Inflammatory macrophage (primary cell): ENCODE results near the gene CLCN3.
"Not testable (repeated sequence)": the region's sequence is repeated elsewhere in the genome, so short reads cannot be mapped to it uniquely, and the experiment has no call there.

Experiments used
- DNase-seq, 2 donors: peaks; one replicate each; pipeline ENCODE4 v3.0.0-alpha.2; 2020 to 2022

The CLCN3 gene

GRCh38 chr4:169618286-169618685 lies 2.1 kb upstream of the CLCN3 start:
- peak; percentile 19 to 31 for DNase-seq

DNA sequence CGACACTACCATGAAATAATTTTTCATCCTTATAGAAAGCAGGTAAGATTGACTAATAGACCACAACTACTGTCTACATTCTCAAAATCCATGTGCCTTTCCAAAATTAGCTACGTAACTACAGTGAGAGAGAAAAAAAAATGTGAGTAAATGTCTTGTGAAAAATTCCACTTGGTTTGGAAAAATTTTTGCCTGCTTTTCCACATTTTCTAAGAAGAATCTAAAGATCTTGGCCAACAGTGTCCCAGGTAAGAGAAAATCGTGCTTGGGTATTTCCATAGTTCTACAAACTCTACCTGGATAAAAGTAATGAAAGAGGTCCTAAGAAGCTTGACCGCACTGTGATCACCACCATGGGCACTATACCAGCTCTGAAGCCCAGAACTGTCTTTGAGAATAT lies 1.4 kb upstream of the CLCN3 start:
- DNase-seq, result no peak

- DNase-seq, result peak; percentile 33 to 48
Measured at GRCh38 chr4:169619518-169619957, 840 bp upstream of the CLCN3 start.

GRCh38 chr4:169620880-169621248 lies 486 bp downstream of the CLCN3 start:
- peak in 1 of 2 donors; percentile 24 for DNase-seq

GRCh38 chr4:169621731-169622492 lies 1.5 kb downstream of the CLCN3 start:
- peak; percentile 45 to 58 for DNase-seq

DNA sequence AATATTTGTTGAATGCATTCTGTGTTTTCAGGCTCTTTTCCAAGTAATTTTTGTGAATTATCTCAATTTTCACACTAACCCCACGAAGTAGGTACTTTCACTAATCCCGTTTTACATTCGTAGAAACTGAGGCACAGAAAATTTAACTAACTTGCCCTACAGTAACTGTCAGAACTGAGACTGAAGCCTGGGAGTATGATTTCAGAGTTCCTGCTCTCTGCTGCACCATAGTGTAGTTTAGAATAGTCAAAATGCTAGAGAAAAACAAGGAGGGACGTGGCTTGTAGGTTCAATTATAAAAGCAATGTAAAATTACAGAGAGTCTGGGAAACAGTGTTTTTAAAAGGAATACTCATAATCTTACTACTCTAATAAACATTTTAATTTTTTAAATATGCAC lies 2.2 kb downstream of the CLCN3 start:
- no peak for DNase-seq

DNA sequence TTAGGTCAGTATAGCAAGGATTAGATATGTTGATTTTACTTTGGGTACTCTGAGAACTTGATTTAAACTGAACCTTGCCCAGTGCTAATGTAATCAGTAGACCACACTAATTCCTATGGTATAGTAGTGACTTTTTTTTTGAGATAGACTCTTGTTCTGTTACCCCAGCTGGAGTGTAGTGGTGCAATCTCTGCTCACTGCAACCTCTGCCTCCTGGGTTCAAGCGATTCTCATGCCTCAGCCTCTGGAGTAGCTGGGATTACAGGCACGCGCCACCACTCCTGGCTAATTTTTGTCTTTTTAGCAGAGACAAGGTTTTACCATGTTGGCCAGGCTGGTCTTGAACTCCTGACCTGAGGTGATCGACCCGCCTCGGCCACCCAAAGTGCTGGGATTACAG lies 3.6 kb downstream of the CLCN3 start:
- DNase-seq, result not testable (repeated sequence)

DNA sequence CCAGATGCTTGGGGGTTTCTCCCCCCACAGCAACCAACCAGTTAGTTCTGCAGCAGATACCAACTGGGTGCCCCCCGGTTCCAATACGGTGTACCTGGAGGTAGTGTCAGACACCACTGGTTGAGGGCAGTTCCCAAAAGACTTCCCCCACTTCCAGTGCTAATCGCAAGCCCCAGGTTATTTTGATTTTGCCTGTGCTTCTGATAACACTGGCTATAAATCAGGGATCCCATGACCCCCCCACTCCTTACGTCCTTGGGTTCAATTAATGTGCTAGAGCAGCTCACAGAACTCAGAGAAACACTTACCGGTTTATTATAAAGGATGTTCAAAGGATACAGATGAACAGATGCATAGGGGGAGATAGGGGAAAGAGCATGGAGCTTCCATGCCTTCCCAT lies 5.5 kb downstream of the CLCN3 start:
- no peak for DNase-seq

- no peak for DNase-seq
Measured at GRCh38 chr4:169626331-169627282, 6.2 kb downstream of the CLCN3 start.

DNA sequence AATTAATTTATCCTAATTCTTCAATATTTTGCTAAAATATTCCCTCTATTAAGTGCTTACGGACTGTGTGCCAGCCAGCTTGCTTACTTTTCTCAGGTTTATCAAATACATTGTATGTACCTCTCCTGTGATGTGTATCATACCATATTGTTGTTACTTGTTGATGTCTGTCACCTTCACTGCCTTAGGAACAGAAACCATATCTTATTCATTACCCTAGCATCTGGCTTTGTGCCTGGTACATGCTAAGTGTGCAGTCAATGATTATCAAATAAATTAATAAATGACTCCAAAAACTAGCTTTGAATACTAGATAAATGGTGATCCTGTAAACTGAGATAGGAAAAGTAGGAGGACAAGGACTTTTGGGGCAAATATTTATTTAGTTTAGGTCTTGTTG lies 6.9 kb downstream of the CLCN3 start:
- no peak for DNase-seq

DNA sequence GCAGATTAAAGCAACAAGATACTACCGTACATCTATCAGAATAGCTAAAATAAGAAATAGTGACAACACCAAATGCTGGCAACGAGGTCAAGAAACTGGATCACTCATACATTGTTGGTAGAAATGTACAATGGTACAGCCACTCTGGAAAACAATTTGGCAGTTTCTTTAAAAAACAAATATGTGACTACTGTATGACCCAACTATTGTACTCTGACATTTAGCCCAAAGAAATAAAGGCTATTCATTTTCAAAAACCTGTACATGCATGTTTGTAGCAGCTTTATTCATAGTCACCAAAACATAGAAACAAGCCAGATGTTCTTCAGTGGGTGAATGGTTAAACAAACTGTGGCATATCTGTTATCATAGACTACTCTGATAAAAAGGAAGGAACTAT lies 8.2 kb downstream of the CLCN3 start:
- DNase-seq, result no peak

DNA sequence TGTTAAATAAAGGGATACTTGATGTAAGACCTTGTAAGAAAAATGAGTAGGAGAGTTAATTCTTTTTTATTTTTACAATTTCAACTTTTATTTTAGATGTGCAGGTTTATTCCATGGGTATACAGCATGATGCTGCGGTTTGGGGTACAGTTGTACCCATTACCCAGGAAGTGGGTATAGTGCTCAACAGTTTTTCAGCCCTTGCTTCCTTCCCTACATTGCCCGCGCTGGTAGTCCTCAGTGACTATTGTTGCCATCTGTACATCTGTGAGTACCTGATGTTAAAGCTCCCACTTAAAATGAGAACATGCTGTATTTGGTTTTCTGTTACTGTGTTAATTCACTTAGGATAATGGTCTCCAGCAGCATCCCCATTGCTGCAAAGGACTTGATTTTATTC lies 9.7 kb downstream of the CLCN3 start:
- DNase-seq, result no peak

DNA sequence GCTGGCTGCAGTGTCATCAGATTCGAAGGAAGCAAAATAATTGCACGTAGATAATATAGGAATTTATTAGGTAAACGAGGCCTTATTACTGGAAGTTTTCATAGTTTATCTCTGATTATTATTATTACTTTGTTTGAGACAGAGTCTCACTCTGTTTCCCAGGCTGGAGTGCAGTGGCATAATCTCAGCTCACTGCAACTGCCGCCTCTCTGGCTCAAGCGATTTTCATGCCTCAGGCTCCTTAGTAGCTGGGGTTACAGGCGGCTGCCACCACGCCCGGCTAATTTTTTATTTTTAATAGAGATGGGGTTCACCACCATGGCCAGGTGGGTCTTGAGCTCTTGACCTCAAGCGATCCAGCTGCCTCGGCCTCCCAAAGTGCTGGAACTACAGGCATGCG lies 12.5 kb downstream of the CLCN3 start:
- DNase-seq, result no peak

DNA sequence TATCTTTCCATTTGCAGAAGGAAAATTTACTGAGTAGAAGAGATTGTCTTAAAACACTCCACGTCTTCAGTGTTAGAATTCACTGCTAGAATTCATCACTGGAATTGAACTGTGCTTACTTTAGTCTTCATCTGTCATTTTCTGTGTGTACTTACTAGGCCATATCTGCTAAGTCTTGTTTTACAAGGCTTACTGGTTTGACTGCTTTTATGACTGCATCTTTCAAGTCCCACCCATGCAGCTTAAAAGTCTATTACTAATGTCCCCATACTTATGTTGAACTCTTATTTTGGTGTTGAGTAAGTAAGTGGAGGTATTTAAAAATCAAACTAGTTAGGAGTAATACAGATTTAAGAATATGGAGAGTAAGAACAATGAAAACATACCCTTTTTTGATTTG lies 14.6 kb downstream of the CLCN3 start:
- DNase-seq, result no peak

GRCh38 chr4:169640261-169640870 lies 20.0 kb downstream of the CLCN3 start:
- no peak for DNase-seq

DNA sequence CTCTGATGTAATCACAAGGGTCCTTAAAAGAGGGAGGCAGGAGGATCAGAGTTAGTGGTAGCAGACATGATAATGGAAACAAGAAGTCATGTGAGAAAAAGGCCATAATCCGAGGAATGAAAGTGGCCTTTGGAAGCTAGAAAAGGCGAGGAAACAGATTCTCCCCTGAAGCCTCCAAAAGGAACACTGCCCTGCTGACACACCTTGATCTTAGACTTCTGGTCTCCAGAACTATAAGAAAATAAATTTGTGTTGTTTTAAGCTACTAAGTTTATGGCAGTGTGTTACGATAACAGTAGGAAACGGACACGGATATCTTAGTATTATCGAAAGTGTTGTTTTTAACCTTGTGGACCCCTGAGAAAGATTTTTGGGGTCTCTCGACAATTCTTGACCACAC lies 24.4 kb downstream of the CLCN3 start:
- DNase-seq, result no peak

GRCh38 chr4:169645627-169646026 lies 25.2 kb downstream of the CLCN3 start:
- DNase-seq, result no peak

GRCh38 chr4:169649545-169650226 lies 29.3 kb downstream of the CLCN3 start:
- DNase-seq, result no peak

DNA sequence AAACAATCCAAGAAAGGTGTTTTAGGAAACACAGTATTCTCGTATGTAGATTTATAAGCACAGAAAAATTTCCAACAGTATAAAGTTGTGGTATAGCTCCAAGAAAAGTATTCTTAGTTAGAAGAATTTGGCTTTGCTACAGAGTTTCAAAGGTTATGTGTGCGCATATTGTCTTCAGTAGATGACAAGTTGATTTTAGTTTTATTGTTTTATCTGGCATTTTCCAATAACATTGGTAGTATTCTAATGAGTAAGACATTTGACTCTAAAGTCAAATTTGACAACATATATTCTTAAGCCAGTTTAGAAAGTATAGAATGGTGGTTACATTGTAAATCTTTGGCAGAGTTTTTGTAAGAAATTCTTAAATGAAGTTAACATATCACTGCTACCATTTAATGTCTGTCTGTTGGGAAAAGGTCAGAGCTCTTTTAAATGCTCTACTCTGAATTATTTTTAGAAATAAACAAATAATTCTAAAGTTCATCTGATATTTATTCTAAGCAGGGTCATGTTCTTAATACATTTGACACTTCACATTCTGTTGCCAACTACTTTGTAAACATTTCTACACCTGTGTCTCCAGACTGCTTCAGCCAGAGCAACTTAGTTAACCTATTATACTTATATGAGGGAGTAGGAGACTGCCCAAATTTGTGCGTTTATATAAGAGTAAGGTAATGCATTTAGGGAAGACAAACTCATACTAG lies 30.0 kb downstream of the CLCN3 start:
- no peak for DNase-seq

GRCh38 chr4:169652535-169652934 lies 32.2 kb downstream of the CLCN3 start:
- DNase-seq, result no peak

- no peak for DNase-seq
Measured at GRCh38 chr4:169655401-169655800, 35.0 kb downstream of the CLCN3 start.

DNA sequence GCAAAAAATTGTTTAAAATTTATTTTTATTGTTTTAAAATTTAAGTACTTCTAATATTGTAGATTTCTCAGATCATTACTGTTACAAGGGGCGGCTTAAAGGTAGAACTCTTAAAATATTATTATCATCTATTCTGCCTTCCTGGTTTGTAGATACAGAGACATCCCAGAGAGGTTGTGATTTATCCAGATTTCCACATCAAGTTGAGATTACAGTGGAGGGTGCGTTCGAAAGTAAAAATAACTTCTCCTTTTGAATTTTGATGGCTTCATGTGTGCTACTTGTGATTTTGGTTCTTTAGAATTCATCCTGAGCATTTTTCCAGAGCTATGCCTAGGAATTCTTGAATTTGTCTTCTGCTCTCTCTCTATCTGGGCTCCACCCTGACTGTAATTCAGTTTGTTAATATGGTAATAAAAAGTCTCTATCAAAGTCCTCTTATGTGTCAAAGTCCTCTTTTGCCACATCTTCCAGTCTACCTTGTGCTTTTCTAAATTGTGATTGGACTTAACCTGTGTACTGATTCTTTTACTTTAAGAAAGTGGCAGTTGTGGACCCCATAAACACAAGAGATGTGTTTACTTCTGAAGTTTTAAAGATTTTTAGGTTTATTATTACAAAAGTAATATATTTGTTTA lies 37.2 kb downstream of the CLCN3 start:
- DNase-seq, result peak; percentile 15 to 45
